H9 (cell line): ENCODE results near the gene EMX2. TPM values are rescaled to one million over a fixed set of nuclear protein-coding genes. Genes with fewer than 3 reads are reported as not detected.

Experiments used
- DNase-seq: peaks from one replicate; pipeline ENCODE4 v3.0.0-alpha.2; 2017
- H2AFZ ChIP-seq: one replicate; pipeline ENCODE4 v1.6.1; 2013; ENCODE audit warnings: mild to moderate bottlenecking, low read length, control low read depth, moderate library complexity
- H2AK5ac ChIP-seq: 2 replicates; pipeline ENCODE4 v1.6.1; 2013; ENCODE audit warnings: low read length, control low read depth, mixed read lengths; ENCODE audit not compliant: insufficient read length
- H2BK120ac ChIP-seq: one replicate; pipeline ENCODE4 v1.6.1; 2013; ENCODE audit warnings: low read depth, mild to moderate bottlenecking, low read length, control low read depth, inconsistent platforms; ENCODE audit not compliant: poor library complexity, severe bottlenecking
- H2BK12ac ChIP-seq: 2 replicates; pipeline ENCODE4 v1.6.1; 2013; ENCODE audit warnings: low read length, control low read depth, mixed read lengths, low read depth; ENCODE audit not compliant: insufficient read length
- H2BK15ac ChIP-seq: 2 replicates; pipeline ENCODE4 v1.6.1; 2013; ENCODE audit warnings: low read depth, low read length, control low read depth
- H2BK20ac ChIP-seq: one replicate; pipeline ENCODE4 v1.6.1; 2013; ENCODE audit warnings: low read depth, mild to moderate bottlenecking, low read length, control low read depth, inconsistent platforms; ENCODE audit not compliant: poor library complexity, severe bottlenecking
- H2BK5ac ChIP-seq: 2 replicates; pipeline ENCODE4 v1.6.1; 2013; ENCODE audit warnings: low read length, control low read depth, mixed read lengths; ENCODE audit not compliant: insufficient read length
- H3K14ac ChIP-seq: 2 replicates; pipeline ENCODE4 v1.6.1; 2013; ENCODE audit warnings: low read length, control low read depth; ENCODE audit not compliant: insufficient read depth
- H3K18ac ChIP-seq: 2 replicates; pipeline ENCODE4 v1.6.1; 2013; ENCODE audit warnings: low read depth, mild to moderate bottlenecking, mixed read lengths, low read length, control low read depth; ENCODE audit not compliant: insufficient read length
- H3K23ac ChIP-seq: 2 replicates; pipeline ENCODE4 v1.6.1; 2013; ENCODE audit warnings: low read length, control low read depth, mixed read lengths, low read depth; ENCODE audit not compliant: insufficient read length
- H3K23me2 ChIP-seq: 2 replicates; pipeline ENCODE4 v1.6.1; 2013; ENCODE audit warnings: low read depth, mild to moderate bottlenecking, mixed read lengths, low read length, control low read depth; ENCODE audit not compliant: insufficient read length, poor library complexity, severe bottlenecking
- H3K27ac ChIP-seq: 2 replicates; pipeline ENCODE4 v1.5.1; 2013; ENCODE audit warnings: low read length, control low read depth, mixed read lengths, low read depth; ENCODE audit not compliant: insufficient read length
- H3K27me3 ChIP-seq: 2 replicates; pipeline ENCODE4 v1.6.1; 2013; ENCODE audit warnings: low read length, control low read depth, inconsistent platforms; ENCODE audit not compliant: insufficient read depth
- H3K4ac ChIP-seq: 2 replicates; pipeline ENCODE4 v1.6.1; 2013; ENCODE audit warnings: low read depth, mild to moderate bottlenecking, control low read depth, inconsistent platforms, low read length, moderate library complexity
- H3K4me1 ChIP-seq: 2 replicates; pipeline ENCODE4 v1.6.1; 2013; ENCODE audit warnings: low read length, control low read depth, inconsistent platforms; ENCODE audit not compliant: insufficient read depth
- H3K4me2 ChIP-seq: 2 replicates; pipeline ENCODE4 v1.6.1; 2013; ENCODE audit warnings: low read length, control low read depth, mixed read lengths; ENCODE audit not compliant: insufficient read length, insufficient read depth
- H3K56ac ChIP-seq: 2 replicates; pipeline ENCODE4 v1.6.1; 2013; ENCODE audit warnings: low read depth, mild to moderate bottlenecking, mixed read lengths, low read length, control low read depth; ENCODE audit not compliant: insufficient read length
- H3K79me1 ChIP-seq: 2 replicates; pipeline ENCODE4 v1.6.1; 2013; ENCODE audit warnings: low read depth, mild to moderate bottlenecking, moderate library complexity, low read length, control low read depth, inconsistent platforms; ENCODE audit not compliant: insufficient read depth, poor library complexity, severe bottlenecking
- H3K79me2 ChIP-seq: 2 replicates; pipeline ENCODE4 v1.6.1; 2013; ENCODE audit warnings: low read length, control low read depth, inconsistent platforms; ENCODE audit not compliant: insufficient read depth
- H3K9ac ChIP-seq: 2 replicates; pipeline ENCODE4 v1.6.1; 2013; ENCODE audit warnings: low read length, control low read depth, mixed read lengths; ENCODE audit not compliant: insufficient read length; ENCODE audit errors: extremely low read depth
- H3K9me3 ChIP-seq: one replicate; pipeline ENCODE4 v1.6.1; 2013; ENCODE audit warnings: low read depth, low read length, inconsistent platforms; ENCODE audit not compliant: control insufficient read depth
- H3T11ph ChIP-seq: one replicate; pipeline ENCODE4 v1.6.1; 2013; ENCODE audit warnings: mild to moderate bottlenecking, low read length, control low read depth, inconsistent platforms
- H4K20me1 ChIP-seq: one replicate; pipeline ENCODE4 v1.6.1; 2013; ENCODE audit not compliant: control insufficient read depth, insufficient read length, insufficient read depth
- H4K5ac ChIP-seq: 2 replicates; pipeline ENCODE4 v1.6.1; 2013; ENCODE audit warnings: low read depth, mild to moderate bottlenecking, mixed read lengths, low read length, control low read depth; ENCODE audit not compliant: insufficient read length
- H4K8ac ChIP-seq: replicated peaks from 2 replicates; pipeline ENCODE4 v1.6.1; 2013; ENCODE audit warnings: low read length, control low read depth, mixed read lengths, low read depth; ENCODE audit not compliant: insufficient read length
- H4K91ac ChIP-seq: 2 replicates; pipeline ENCODE4 v1.6.1; 2013; ENCODE audit warnings: low read depth, mild to moderate bottlenecking, moderate library complexity, mixed read lengths, low read length, control low read depth; ENCODE audit not compliant: insufficient read length
- H3K27ac Mint-ChIP-seq, 3 experiments: 2 replicates in 2 of 3; 3 replicates in 1 of 3; pipeline ENCODE4 v1.8.0; 2020 to 2021; ENCODE audit warnings: mixed read lengths in 3 of 3, mild to moderate bottlenecking in 1 of 3, moderate library complexity in 1 of 3
- H3K27me3 Mint-ChIP-seq: 2 replicates; pipeline ENCODE4 v1.8.0; 2021; ENCODE audit warnings: low read depth, mild to moderate bottlenecking, moderate library complexity, mixed read lengths
- H3K36me3 Mint-ChIP-seq, 3 experiments: 2 replicates in 2 of 3; 3 replicates in 1 of 3; pipeline ENCODE4 v1.8.0; 2020 to 2021; ENCODE audit warnings: low read depth in 3 of 3, mixed read lengths in 3 of 3; ENCODE audit not compliant: insufficient read depth in 1 of 3
- H3K4me1 Mint-ChIP-seq, 2 experiments: 2 replicates each; pipeline ENCODE4 v1.8.0; 2020; ENCODE audit warnings: mixed read lengths in 2 of 2
- H3K4me3 Mint-ChIP-seq, 2 experiments: 2 replicates in 1 of 2; 3 replicates in 1 of 2; pipeline ENCODE4 v1.8.0; 2020 to 2021; ENCODE audit warnings: mild to moderate bottlenecking in 2 of 2, mixed read lengths in 2 of 2, moderate library complexity in 1 of 2
- H3K9me3 Mint-ChIP-seq, 2 experiments: 2 replicates in 1 of 2; 3 replicates in 1 of 2; pipeline ENCODE4 v1.8.0; 2020; ENCODE audit warnings: mild to moderate bottlenecking in 2 of 2, mixed read lengths in 2 of 2, moderate library complexity in 1 of 2
- CTCF ChIP-seq: fragments of 200-600 bp; sonication (generic); conservative IDR thresholded peaks from 3 replicates; pipeline ENCODE4 v1.8.0; 2021; ENCODE audit warnings: antibody characterized with exemption, mild to moderate bottlenecking
- WGBS: extraction: QIAGEN DNeasy Blood & Tissue Kit; methylation state at CpG from one replicate; pipeline ENCODE4 v1.1.7; 2013; ENCODE audit warnings: missing lambda C conversion rate, low lambda C conversion rate, mixed read lengths; ENCODE audit not compliant: insufficient read length; ENCODE audit errors: extremely low coverage; 5-methylcytosine and 5-hydroxymethylcytosine counted together
- total RNA-seq: library from RNA; stranded (reverse); gene quantifications from 2 replicates; pipeline ENCODE4 v1.2.1, GENCODE V29; 2021

Gene EMX2
- total RNA-seq, 1 experiment from 2014 or later = not detected

- Histone ChIP-seq H3K4me2 (no peak overlapping the region), H3T11ph (no peak overlapping the region), H4K20me1 (peaks cover 4% of the 10 kb centered on the region), H3K4ac (no peak overlapping the region), H3K23me2 (no peaks in the 10 kb centered on the region), H3K27me3 (peaks cover 56% of the 10 kb centered on the region), H4K8ac (no peak overlapping the region), H3K14ac (no peak overlapping the region), H2BK15ac (no peak overlapping the region), H4K91ac (no peak overlapping the region), H4K5ac (no peak overlapping the region), H3K27ac (no peak overlapping the region), H3K79me1 (no peaks in the 10 kb centered on the region), H3K79me2 (no peaks in the 10 kb centered on the region), H3K9me3 (no peaks in the 10 kb centered on the region), H2AFZ (no peak overlapping the region), H2BK120ac (no peak overlapping the region), H3K18ac (no peak overlapping the region), H3K9ac (no peak overlapping the region), H3K4me1 (no peaks in the 10 kb centered on the region; the same call in 1 of the 2 replicates), H2BK5ac (no peak overlapping the region), H3K23ac (no peak overlapping the region), H3K56ac (no peak overlapping the region), H2BK12ac (no peak overlapping the region), H2BK20ac (no peak overlapping the region), H2AK5ac (no peak overlapping the region)
- peaks cover 22 to 29% of the 10 kb centered on the region in 2 experiments for H3K4me1 Mint-ChIP-seq
- peaks cover 0 to 5% of the 10 kb centered on the region in 2 experiments; a peak in 3 of 5 replicates for H3K9me3 Mint-ChIP-seq
- no peak for TF ChIP-seq CTCF
- DNase-seq = no peak
- WGBS = no CpG with 5 or more reads among the region's 1 CpG
- H3K36me3 Mint-ChIP-seq = no peaks in the 10 kb centered on the region
- no peak overlapping the region; a peak in 1 of 7 replicates for H3K27ac Mint-ChIP-seq
- H3K4me3 Mint-ChIP-seq = no peak overlapping the region
- peaks cover 93% of the 10 kb centered on the region for H3K27me3 Mint-ChIP-seq
Observed at GRCh38 chr10:117555863-117556262, 13.3 kb downstream of the EMX2 start.
